ENCODE measurements around the gene HACD3. TPM values are rescaled to one million over a fixed set of nuclear protein-coding genes. Genes with fewer than 3 reads are reported as not detected.

The HACD3 gene
- total and polyA plus RNA-seq, 2 of the 4 experiments (the other 2 are of a cell fraction) = 60.9 to 131 TPM

DNA sequence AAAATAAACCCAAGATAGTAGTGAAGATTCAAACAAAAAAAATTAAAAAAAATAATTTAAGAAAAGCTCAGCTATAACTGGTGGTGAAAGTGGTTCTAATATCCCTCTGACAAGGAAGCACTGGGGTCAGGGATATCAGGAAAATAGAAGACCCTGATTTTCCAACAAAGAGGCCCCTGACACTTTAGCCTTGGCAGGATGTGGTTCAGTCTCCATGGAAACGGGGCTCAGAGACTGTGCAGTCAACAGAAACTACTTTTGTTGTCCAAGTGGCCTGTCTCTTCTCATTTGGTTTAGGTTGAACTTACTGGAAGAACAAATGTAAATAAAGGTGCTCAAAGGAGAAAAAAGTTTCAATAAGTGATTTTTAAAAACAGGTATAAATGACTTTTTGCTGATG lies 53.4 kb downstream of the HACD3 start:
- no peaks in the 10 kb centered on the region for H4K20me1 ChIP-seq (ENCODE audit: insufficient read depth, low read length)
- dilution Hi-C loops (cut with HindIII; ENCODE audit: low sequenced_read_pairs, unreplicated experiment) = no loop called here
- H3K36me3 ChIP-seq (ENCODE audit: control insufficient read depth, insufficient read depth, low read length) = peaks cover 32% of the 10 kb centered on the region
- H2AK5ac ChIP-seq (ENCODE audit: low read depth, low read length) = no peak overlapping the region
- peaks cover 9% of the 10 kb centered on the region for H3K9me1 ChIP-seq (ENCODE audit: insufficient read depth, low read length)
- no peak overlapping the region for H3K9ac ChIP-seq (ENCODE audit: low read depth, low read length)
- H3K56ac ChIP-seq (ENCODE audit: extremely low read depth, insufficient read depth, low read length) = no peak overlapping the region
- ChIA-PET CTCF (no interaction called here), POLR2A (ENCODE audit: unreplicated experiment) (no interaction called here)
- H2AK9ac ChIP-seq (replicated peaks; ENCODE audit: low read depth, low read length, poor library complexity) = no peak overlapping the region
- no peak overlapping the region for H4K5ac ChIP-seq (ENCODE audit: low read depth, low read length)
- no peak overlapping the region for H2AFZ ChIP-seq (replicated peaks; ENCODE audit: low read length, poor library complexity)
- DNase-seq (peak; percentile 41), ATAC-seq (ENCODE audit: low read depth) (no peak)
- no peak overlapping the region for H3K4me3 ChIP-seq (ENCODE audit: insufficient read depth, low read depth, low read length)
- H4K8ac ChIP-seq (ENCODE audit: low read depth in 2 of 2, low read length in 2 of 2) = no peak overlapping the region
- no peak overlapping the region for H3K18ac ChIP-seq (ENCODE audit: low read depth, low read length)
- H3K9me3 ChIP-seq (ENCODE audit: control insufficient read depth, insufficient read depth, low read length) = no peaks in the 10 kb centered on the region
- H2BK5ac ChIP-seq (ENCODE audit: low read depth, low read length, poor library complexity, severe bottlenecking) = no peak overlapping the region
- H3K4me1 ChIP-seq (ENCODE audit: control insufficient read depth, insufficient read depth, low read length) = peaks cover 6% of the 10 kb centered on the region
- no peak overlapping the region for H3K27ac ChIP-seq (ENCODE audit: insufficient read depth, low read length)
- H3K27me3 ChIP-seq (ENCODE audit: control insufficient read depth, insufficient read depth, low read length) = no peaks in the 10 kb centered on the region
- no peak overlapping the region for H2BK120ac ChIP-seq (ENCODE audit: low read depth, low read length)
- H2BK15ac ChIP-seq (ENCODE audit: low read depth, low read length) = no peak overlapping the region
- H3K23ac ChIP-seq (ENCODE audit: low read depth, low read length) = no peak overlapping the region
- intact Hi-C loops (cut with micrococcal nuclease) = no loop called here
- no peak overlapping the region for H3K4ac ChIP-seq (ENCODE audit: low read depth, low read length)
- no peak overlapping the region for H3K14ac ChIP-seq (replicated peaks; ENCODE audit: low read depth, low read length)
- in situ Hi-C loops (cut with MboI; ENCODE audit: low sequenced_read_pairs) = no loop called here
- TF ChIP-seq MAFK (IDR thresholded peaks at IDR 0.05; ENCODE audit: low read depth, low read length) (no peak), RAD21 (IDR thresholded peaks at IDR 0.05; ENCODE audit: low read length) (no peak), MAZ (IDR thresholded peaks at IDR 0.05; ENCODE audit: borderline replicate concordance, low read depth, low read length) (no peak), BHLHE40 (IDR thresholded peaks at IDR 0.05; ENCODE audit: low read depth, low read length) (no peak), CHD1 (IDR thresholded peaks at IDR 0.05; ENCODE audit: low read depth, low read length) (no peak), POLR2A (IDR thresholded peaks at IDR 0.05; ENCODE audit: low read depth, low read length) (no peak), FOS (IDR thresholded peaks at IDR 0.05; ENCODE audit: low read depth, low read length) (no peak), SMC3 (IDR thresholded peaks at IDR 0.05; ENCODE audit: low read depth, low read length) (no peak), NFE2L2 (IDR thresholded peaks at IDR 0.05; ENCODE audit: low read depth, low read length) (no peak), MXI1 (IDR thresholded peaks at IDR 0.05; ENCODE audit: borderline replicate concordance, low read depth, low read length) (no peak), CEBPB (IDR thresholded peaks at IDR 0.05; ENCODE audit: low read depth, low read length) (no peak), RCOR1 (IDR thresholded peaks at IDR 0.05; ENCODE audit: insufficient replicate concordance, low read length) (no peak), RFX5 (IDR thresholded peaks at IDR 0.05; ENCODE audit: low read depth, low read length) (no peak)
- TF ChIP-seq, protein P1, sequence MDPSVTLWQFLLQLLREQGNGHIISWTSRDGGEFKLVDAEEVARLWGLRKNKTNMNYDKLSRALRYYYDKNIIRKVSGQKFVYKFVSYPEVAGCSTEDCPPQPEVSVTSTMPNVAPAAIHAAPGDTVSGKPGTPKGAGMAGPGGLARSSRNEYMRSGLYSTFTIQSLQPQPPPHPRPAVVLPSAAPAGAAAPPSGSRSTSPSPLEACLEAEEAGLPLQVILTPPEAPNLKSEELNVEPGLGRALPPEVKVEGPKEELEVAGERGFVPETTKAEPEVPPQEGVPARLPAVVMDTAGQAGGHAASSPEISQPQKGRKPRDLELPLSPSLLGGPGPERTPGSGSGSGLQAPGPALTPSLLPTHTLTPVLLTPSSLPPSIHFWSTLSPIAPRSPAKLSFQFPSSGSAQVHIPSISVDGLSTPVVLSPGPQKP (IDR thresholded peaks at IDR 0.05; ENCODE audit: borderline replicate concordance, low read depth, low read length) = no peak
- TF ChIP-seq, protein P2, sequence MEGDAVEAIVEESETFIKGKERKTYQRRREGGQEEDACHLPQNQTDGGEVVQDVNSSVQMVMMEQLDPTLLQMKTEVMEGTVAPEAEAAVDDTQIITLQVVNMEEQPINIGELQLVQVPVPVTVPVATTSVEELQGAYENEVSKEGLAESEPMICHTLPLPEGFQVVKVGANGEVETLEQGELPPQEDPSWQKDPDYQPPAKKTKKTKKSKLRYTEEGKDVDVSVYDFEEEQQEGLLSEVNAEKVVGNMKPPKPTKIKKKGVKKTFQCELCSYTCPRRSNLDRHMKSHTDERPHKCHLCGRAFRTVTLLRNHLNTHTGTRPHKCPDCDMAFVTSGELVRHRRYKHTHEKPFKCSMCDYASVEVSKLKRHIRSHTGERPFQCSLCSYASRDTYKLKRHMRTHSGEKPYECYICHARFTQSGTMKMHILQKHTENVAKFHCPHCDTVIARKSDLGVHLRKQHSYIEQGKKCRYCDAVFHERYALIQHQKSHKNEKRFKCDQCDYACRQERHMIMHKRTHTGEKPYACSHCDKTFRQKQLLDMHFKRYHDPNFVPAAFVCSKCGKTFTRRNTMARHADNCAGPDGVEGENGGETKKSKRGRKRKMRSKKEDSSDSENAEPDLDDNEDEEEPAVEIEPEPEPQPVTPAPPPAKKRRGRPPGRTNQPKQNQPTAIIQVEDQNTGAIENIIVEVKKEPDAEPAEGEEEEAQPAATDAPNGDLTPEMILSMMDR (conservative IDR thresholded peaks at IDR 0.05; ENCODE audit: low read depth, low read length) = no peak
- TF ChIP-seq, protein P3, sequence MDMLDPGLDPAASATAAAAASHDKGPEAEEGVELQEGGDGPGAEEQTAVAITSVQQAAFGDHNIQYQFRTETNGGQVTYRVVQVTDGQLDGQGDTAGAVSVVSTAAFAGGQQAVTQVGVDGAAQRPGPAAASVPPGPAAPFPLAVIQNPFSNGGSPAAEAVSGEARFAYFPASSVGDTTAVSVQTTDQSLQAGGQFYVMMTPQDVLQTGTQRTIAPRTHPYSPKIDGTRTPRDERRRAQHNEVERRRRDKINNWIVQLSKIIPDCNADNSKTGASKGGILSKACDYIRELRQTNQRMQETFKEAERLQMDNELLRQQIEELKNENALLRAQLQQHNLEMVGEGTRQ (IDR thresholded peaks at IDR 0.05; ENCODE audit: low read depth, low read length) = no peak
- H3K4me2 ChIP-seq (ENCODE audit: low read depth, low read length) = no peak overlapping the region
- no CpG with 5 or more reads among the region's 1 CpG for WGBS, 2 experiments (ENCODE audit: extremely low coverage in 2 of 2, insufficient read length in 1 of 2)
- BruUV-seq (replicated peaks) = no TSS peak
- H4K91ac ChIP-seq (ENCODE audit: insufficient read depth, low read depth, low read length) = no peak overlapping the region
- no peak overlapping the region for H2BK20ac ChIP-seq (ENCODE audit: low read depth, low read length)
- peaks cover 0 to 8% of the 10 kb centered on the region in 2 experiments; a peak in 2 of 4 replicates for H3K79me1 ChIP-seq (ENCODE audit: low read depth in 1 of 2, low read length in 2 of 2)

All from IMR-90 (cell line).